ENCODE results near the gene PRAMEF12. TPM values are rescaled to one million over a fixed set of nuclear protein-coding genes. Genes with fewer than 3 reads are reported as not detected.

PRAMEF12 gene
- total RNA-seq, 1 experiment from 2014 or later: not detected

- no peaks in the 10 kb centered on the region for H3K27me3 Mint-ChIP-seq (ENCODE audit: low read depth)
- H3K36me3 Mint-ChIP-seq: no peaks in the 10 kb centered on the region
- H3K4me1 Mint-ChIP-seq: peaks cover 5% of the 10 kb centered on the region; the same call in 1 of the 2 replicates
- no peak overlapping the region for H3K27ac Mint-ChIP-seq
- H3K9me3 Mint-ChIP-seq: peaks cover 4% of the 10 kb centered on the region
- no peak for ATAC-seq
- no peak overlapping the region for H3K4me3 Mint-ChIP-seq
- POLR2A ChIA-PET: interaction anchor here (0.6 kb wide), 1 partner anchor 110 kb away, joined by 3 read pairs; no protein-coding TSS in a partner anchor
- TF ChIP-seq ZNF396 (CRISPR knock-in tag; IDR thresholded peaks at IDR 0.05; ENCODE audit: borderline replicate concordance): no peak
- TF ChIP-seq ZNF416 (CRISPR knock-in tag; IDR thresholded peaks at IDR 0.05): no peak
- no peak for TF ChIP-seq E2F5 (CRISPR knock-in tag; IDR thresholded peaks at IDR 0.05)
- TF ChIP-seq AFF4 (CRISPR knock-in tag; IDR thresholded peaks at IDR 0.05; ENCODE audit: borderline replicate concordance): no peak
- TF ChIP-seq ETV6 (CRISPR knock-in tag; IDR thresholded peaks at IDR 0.05): no peak
- no peak for TF ChIP-seq ARID4B (CRISPR knock-in tag; IDR thresholded peaks at IDR 0.05; ENCODE audit: borderline replicate concordance)
- TF ChIP-seq ELF4 (CRISPR knock-in tag; IDR thresholded peaks at IDR 0.05; ENCODE audit: low read depth): no peak
- TF ChIP-seq ZNF423 (CRISPR knock-in tag; IDR thresholded peaks at IDR 0.05): no peak
- TF ChIP-seq USF1 (CRISPR knock-in tag; IDR thresholded peaks at IDR 0.05): no peak
- TF ChIP-seq TEAD1 (CRISPR knock-in tag; IDR thresholded peaks at IDR 0.05): no peak
- TF ChIP-seq MLX (CRISPR knock-in tag; IDR thresholded peaks at IDR 0.05): no peak
- TF ChIP-seq PRRX2 (CRISPR knock-in tag; IDR thresholded peaks at IDR 0.05): no peak
- no peak for TF ChIP-seq ZNF532 (CRISPR knock-in tag; IDR thresholded peaks at IDR 0.05; ENCODE audit: borderline replicate concordance)
- no peak for TF ChIP-seq NR3C1 (CRISPR knock-in tag; conservative IDR thresholded peaks at IDR 0.05; ENCODE audit: low read depth)
- no peak for TF ChIP-seq ZBTB43 (CRISPR knock-in tag; IDR thresholded peaks at IDR 0.05)
- DNase-seq (ENCODE audit: low spot score): no peak
- CTCF ChIA-PET: interaction anchor here (1.0 kb wide), 1 partner anchor 24 kb away, joined by 4 read pairs; no protein-coding TSS in a partner anchor
Observed at GRCh38 chr1:12741946-12742345, 31.6 kb upstream of the PRAMEF12 start.

All from WTC11 (cell line).